Measurements from ENCODE around the gene REXO4. TPM values are rescaled to one million over a fixed set of nuclear protein-coding genes. Genes with fewer than 3 reads are reported as not detected.
A peak's percentile ranks its signal among the peaks of the same experiment; 100 is the strongest.
"Not testable (repeated sequence)": the region's sequence is repeated elsewhere in the genome, so short reads cannot be mapped to it uniquely, and the experiment has no call there.

The REXO4 gene
- total RNA-seq, 4 donors from 2014 or later: 6.4 to 25.0 (median 20.2) TPM

GRCh38 chr9:133377721-133378216, 40.0 kb downstream of the REXO4 start:
- Histone ChIP-seq H3K4me1 (peaks cover 4 to 6% of the 10 kb centered on the region in 2 donors), H3K9me3 (no peaks in the 10 kb centered on the region), H3K27ac (no peak overlapping the region), H3K27me3 (no peaks in the 10 kb centered on the region), H3K36me3 (no peaks in the 10 kb centered on the region), H3K4me3 (no peak overlapping the region)
- intact Hi-C loops (cut with DNase I; ENCODE audit: low total_unique reads): no loop called here
- TF ChIP-seq CTCF (IDR thresholded peaks at IDR 0.05) (no peak), POLR2A (IDR thresholded peaks at IDR 0.05) (no peak)
- peak in 1 of 2 donors; percentile 44 for DNase-seq

GRCh38 chr9:133377280-133377679, 40.5 kb downstream of the REXO4 start:
- H3K9me3 ChIP-seq; H3K27me3 ChIP-seq; H3K36me3 ChIP-seq; H3K4me3 ChIP-seq; DNase-seq; H3K4me1 ChIP-seq; intact Hi-C loops (cut with DNase I; ENCODE audit: low total_unique reads): not testable (repeated sequence)
- peak overlapping the region in 1 of 2 donors; percentile 5 for H3K27ac ChIP-seq

- H3K9me3 ChIP-seq: no peaks in the 10 kb centered on the region
- TF ChIP-seq CTCF (IDR thresholded peaks at IDR 0.05) (peak in 3 of 4 experiments; percentile 8 to 58 (median 50)), POLR2A (IDR thresholded peaks at IDR 0.05) (peak; percentile 89 to 94)
- intact Hi-C loops (cut with DNase I; ENCODE audit: low total_unique reads): no loop called here
- H3K27me3 ChIP-seq: no peaks in the 10 kb centered on the region
- peak; percentile 94 to 97 for DNase-seq
- no peaks in the 10 kb centered on the region for H3K36me3 ChIP-seq
- H3K4me3 ChIP-seq: peak within 1 kb of the TSS; percentile 63 to 89
- H3K27ac ChIP-seq: peak within 1 kb of the TSS; percentile 84 to 91
- H3K4me1 ChIP-seq: peaks cover 14 to 20% of the 10 kb centered on the region in 2 donors
Measured at GRCh38 chr9:133375724-133376654, 41.8 kb downstream of the REXO4 start, which contains the start of the genes STKLD1 and SURF4. Gene STKLD1, plus strand, starts transcription at chr9:133376366. Its CDS starts 108 bp downstream, at chr9:133376474. Gene SURF4, minus strand, starts transcription at chr9:133376060. Its CDS starts 91 bp downstream, at chr9:133375969.

- Histone ChIP-seq H3K36me3 (no peaks in the 10 kb centered on the region), H3K27ac (peak overlapping the region; percentile 84 to 91), H3K4me3 (peak overlapping the region; percentile 63 to 89), H3K9me3 (no peaks in the 10 kb centered on the region), H3K27me3 (no peaks in the 10 kb centered on the region), H3K4me1 (peaks cover 14 to 28% of the 10 kb centered on the region in 2 donors)
- no peak for DNase-seq
- intact Hi-C loops (cut with DNase I; ENCODE audit: low total_unique reads): no loop called here
- TF ChIP-seq CTCF (IDR thresholded peaks at IDR 0.05) (no peak), POLR2A (IDR thresholded peaks at IDR 0.05) (no peak)
Measured at GRCh38 chr9:133375116-133375723, 42.6 kb downstream of the REXO4 start.

GRCh38 chr9:133374612-133375115, 43.1 kb downstream of the REXO4 start:
- Histone ChIP-seq H3K27me3 (no peaks in the 10 kb centered on the region), H3K9me3 (no peaks in the 10 kb centered on the region), H3K36me3 (no peaks in the 10 kb centered on the region), H3K4me1 (peaks cover 14 to 33% of the 10 kb centered on the region in 2 donors), H3K4me3 (peak overlapping the region; percentile 63 to 89), H3K27ac (peak overlapping the region; percentile 84 to 91)
- no peak for DNase-seq
- intact Hi-C loops (cut with DNase I; ENCODE audit: low total_unique reads): no loop called here
- TF ChIP-seq POLR2A (IDR thresholded peaks at IDR 0.05) (no peak), CTCF (IDR thresholded peaks at IDR 0.05) (no peak)
